Spinal cord (tissue), 10 donors: ENCODE measurements around the gene CAMKMT. TPM values are rescaled to one million over a fixed set of nuclear protein-coding genes. Genes with fewer than 3 reads are reported as not detected.
"Not testable (repeated sequence)": the region's sequence is repeated elsewhere in the genome, so short reads cannot be mapped to it uniquely, and the experiment has no call there.

Experiments
- DNase-seq, 6 donors: peaks; one replicate each; pipeline versions ENCODE4 v3.0.0 to v3.0.0-alpha.2; 2013 to 2015; ENCODE audit warnings: low spot score in 6 of 6, low read depth in 4 of 6
- H3K27ac ChIP-seq: one replicate; pipeline ENCODE4 v1.5.1; 2013; ENCODE audit warnings: low read depth, low read length, control low read depth
- H3K27me3 ChIP-seq: one replicate; pipeline ENCODE4 v1.6.1; 2013; ENCODE audit warnings: low read length; ENCODE audit not compliant: control insufficient read depth, insufficient read depth
- H3K36me3 ChIP-seq: one replicate; pipeline ENCODE4 v1.6.1; 2013; ENCODE audit warnings: low read length; ENCODE audit not compliant: control insufficient read depth, insufficient read depth
- H3K4me1 ChIP-seq: one replicate; pipeline ENCODE4 v1.6.1; 2013; ENCODE audit warnings: low read length; ENCODE audit not compliant: control insufficient read depth, insufficient read depth
- H3K4me3 ChIP-seq: one replicate; pipeline ENCODE4 v1.5.1; 2013; ENCODE audit warnings: low read depth, low read length, control low read depth
- H3K9me3 ChIP-seq: one replicate; pipeline ENCODE4 v1.6.1; 2013; ENCODE audit warnings: low read length; ENCODE audit not compliant: control insufficient read depth, insufficient read depth
- WGBS: methylation state at CpG from one replicate; pipeline ENCODE4 v1.1.5; 2013; ENCODE audit warnings: missing lambda C conversion rate; ENCODE audit not compliant: insufficient coverage; 5-methylcytosine and 5-hydroxymethylcytosine counted together
- polyA plus RNA-seq, 2 donors: library from polyadenylated mRNA; unstranded; fragments of 120-200 nt; gene quantifications; one replicate each; pipeline ENCODE4 v1.2.1, GENCODE V29; 2013; ENCODE audit not compliant: insufficient read length in 2 of 2
- total RNA-seq, 2 donors: library from RNA; depleted of rRNA in 1 of 2; stranded (reverse); fragments of 120-200 nt in 1 of 2; fragments of >200 nt in 1 of 2; gene quantifications; one replicate each; pipeline versions ENCODE4 v1.2.3 to v1.2.4, GENCODE V29; 2013 to 2014
- donor health status: healthy.

The CAMKMT gene
- total and polyA plus RNA-seq, 4 donors, result 8.0 to 16.8 (median 13.9) TPM

- H3K4me3 ChIP-seq, result no peak overlapping the region
- H3K27ac ChIP-seq, result no peak overlapping the region
- H3K9me3 ChIP-seq, result no peaks in the 10 kb centered on the region
- no peaks in the 10 kb centered on the region for H3K36me3 ChIP-seq
- H3K27me3 ChIP-seq, result no peaks in the 10 kb centered on the region
- no peak for DNase-seq
- H3K4me1 ChIP-seq, result no peaks in the 10 kb centered on the region
- WGBS, result no CpG with 5 or more reads among the region's 2 CpGs
These were observed 218.1 kb downstream of the CAMKMT start for GRCh38 chr2:44579837-44580230.

- no CpG with 5 or more reads among the region's 3 CpGs for WGBS
- no peaks in the 10 kb centered on the region for H3K4me1 ChIP-seq
- H3K27ac ChIP-seq, result no peak overlapping the region
- H3K4me3 ChIP-seq, result no peak overlapping the region
- H3K36me3 ChIP-seq, result no peaks in the 10 kb centered on the region
- H3K27me3 ChIP-seq, result no peaks in the 10 kb centered on the region
- no peak for DNase-seq
- no peaks in the 10 kb centered on the region for H3K9me3 ChIP-seq
These were observed 219.2 kb downstream of the CAMKMT start for GRCh38 chr2:44580875-44581515.

- WGBS, result no CpG with 5 or more reads among the region's 3 CpGs
- Histone ChIP-seq H3K27ac (no peak overlapping the region), H3K9me3 (no peaks in the 10 kb centered on the region), H3K36me3 (no peaks in the 10 kb centered on the region), H3K4me1 (no peaks in the 10 kb centered on the region), H3K4me3 (no peak overlapping the region), H3K27me3 (no peaks in the 10 kb centered on the region)
- DNase-seq, result no peak
These were observed 220.7 kb downstream of the CAMKMT start for GRCh38 chr2:44582363-44583008.

- no CpG with 5 or more reads among the region's 2 CpGs for WGBS
- H3K27me3 ChIP-seq, H3K4me1 ChIP-seq, H3K4me3 ChIP-seq, H3K9me3 ChIP-seq, DNase-seq, H3K27ac ChIP-seq, H3K36me3 ChIP-seq: not testable (repeated sequence)
These were observed 233.9 kb downstream of the CAMKMT start for GRCh38 chr2:44595615-44596014.

- no peaks in the 10 kb centered on the region for H3K36me3 ChIP-seq
- H3K9me3 ChIP-seq, result no peaks in the 10 kb centered on the region
- no CpG with 5 or more reads among the region's 5 CpGs for WGBS
- no peaks in the 10 kb centered on the region for H3K27me3 ChIP-seq
- DNase-seq, result no peak
- no peaks in the 10 kb centered on the region for H3K4me1 ChIP-seq
- H3K4me3 ChIP-seq, result no peak overlapping the region
- H3K27ac ChIP-seq, result no peak overlapping the region
These were observed 235.0 kb downstream of the CAMKMT start for GRCh38 chr2:44596537-44597320.

- H3K27me3 ChIP-seq, result no peaks in the 10 kb centered on the region
- H3K4me3 ChIP-seq, result no peak overlapping the region
- H3K36me3 ChIP-seq, result no peaks in the 10 kb centered on the region
- H3K4me1 ChIP-seq, result no peaks in the 10 kb centered on the region
- H3K27ac ChIP-seq, result no peak overlapping the region
- DNase-seq, result no peak
- no peaks in the 10 kb centered on the region for H3K9me3 ChIP-seq
- WGBS, result no CpG with 5 or more reads among the region's 5 CpGs
These were observed 236.8 kb downstream of the CAMKMT start for GRCh38 chr2:44598330-44599119.

- no peaks in the 10 kb centered on the region for H3K4me1 ChIP-seq
- DNase-seq, result no peak
- no CpG with 5 or more reads among the region's 1 CpG for WGBS
- H3K4me3 ChIP-seq, result no peak overlapping the region
- no peaks in the 10 kb centered on the region for H3K27me3 ChIP-seq
- H3K27ac ChIP-seq, result no peak overlapping the region
- no peaks in the 10 kb centered on the region for H3K9me3 ChIP-seq
- H3K36me3 ChIP-seq, result no peaks in the 10 kb centered on the region
These were observed 237.4 kb downstream of the CAMKMT start for GRCh38 chr2:44599130-44599529.

- no peak overlapping the region for H3K27ac ChIP-seq
- H3K4me1 ChIP-seq, result no peaks in the 10 kb centered on the region
- no CpG with 5 or more reads among the region's 6 CpGs for WGBS
- no peaks in the 10 kb centered on the region for H3K36me3 ChIP-seq
- H3K4me3 ChIP-seq, result no peak overlapping the region
- DNase-seq, result no peak
- no peaks in the 10 kb centered on the region for H3K27me3 ChIP-seq
- H3K9me3 ChIP-seq, result no peaks in the 10 kb centered on the region
These were observed 240.7 kb downstream of the CAMKMT start for GRCh38 chr2:44602446-44602845.

- H3K36me3 ChIP-seq, result no peaks in the 10 kb centered on the region
- no CpG with 5 or more reads among the region's 1 CpG for WGBS
- no peaks in the 10 kb centered on the region for H3K4me1 ChIP-seq
- no peak overlapping the region for H3K4me3 ChIP-seq
- no peak for DNase-seq
- no peaks in the 10 kb centered on the region for H3K9me3 ChIP-seq
- H3K27ac ChIP-seq, result no peak overlapping the region
- H3K27me3 ChIP-seq, result no peaks in the 10 kb centered on the region
These were observed 243.8 kb downstream of the CAMKMT start for GRCh38 chr2:44605511-44605910.
